ENCODE data around the gene DVL1.

Gene DVL1

GRCh38 chr1:1306070-1306660 lies 43.1 kb downstream of the DVL1 start:
- H3K4me3 ChIP-seq (ENCODE audit: low read depth, low read length) = peak overlapping the region; percentile 70
- peak; percentile 23 for TF ChIP-seq CTCF (IDR thresholded peaks at IDR 0.05; ENCODE audit: insufficient read depth, low read depth, low read length, missing control alignments)
- DNase-seq (ENCODE audit: low read depth) = peak; percentile 45

DNA sequence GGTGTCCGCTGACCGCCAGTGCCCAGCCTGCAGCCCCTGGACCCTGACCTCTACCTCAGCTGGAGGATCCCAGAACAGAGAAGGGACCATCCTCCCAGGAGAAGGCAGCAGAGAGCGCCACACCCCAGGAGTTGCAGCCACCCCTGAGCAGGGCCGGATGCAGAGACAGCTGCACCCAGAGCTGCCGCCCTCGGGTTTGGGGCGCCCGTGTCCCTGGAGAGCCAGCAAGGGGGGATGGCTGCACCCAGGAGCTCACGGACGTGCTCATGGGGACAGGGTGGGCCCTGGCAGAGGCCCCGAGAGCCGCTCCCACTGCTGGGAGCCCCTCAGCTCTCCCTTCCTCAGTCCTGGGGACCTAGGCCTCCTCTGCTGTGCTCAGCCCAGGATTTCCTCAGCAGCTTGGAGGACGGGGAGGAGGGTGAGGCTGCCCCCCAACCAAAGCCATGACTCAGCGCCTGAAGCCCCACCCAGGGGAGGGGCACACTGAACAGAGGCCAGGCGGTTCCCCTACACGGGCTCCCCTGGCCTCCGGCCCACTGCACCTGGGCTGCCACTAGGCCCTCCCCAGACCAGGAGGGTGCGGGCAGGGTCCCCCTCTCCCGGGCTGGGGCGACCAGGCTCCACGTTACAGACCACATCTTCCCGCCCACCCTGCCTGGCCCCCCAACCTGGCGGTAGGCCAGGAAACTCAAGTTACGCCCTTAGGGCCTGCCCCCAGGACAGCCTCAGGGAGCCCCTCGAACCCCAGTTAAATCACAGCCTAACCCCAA lies 43.7 kb downstream of the DVL1 start:
- H3K4me3 ChIP-seq (ENCODE audit: low read depth, low read length) = peak overlapping the region; percentile 46
- TF ChIP-seq CTCF (IDR thresholded peaks at IDR 0.05; ENCODE audit: insufficient read depth, low read depth, low read length, missing control alignments) = peak; percentile 17
- peak; percentile 72 for DNase-seq (ENCODE audit: low read depth)

GRCh38 chr1:1304331-1305299 lies 44.6 kb downstream of the DVL1 start:
- DNase-seq (ENCODE audit: low read depth) = no peak
- no peak for TF ChIP-seq CTCF (IDR thresholded peaks at IDR 0.05; ENCODE audit: insufficient read depth, low read depth, low read length, missing control alignments)
- H3K4me3 ChIP-seq (ENCODE audit: low read depth, low read length) = no peak overlapping the region; the same call in 1 of the 2 replicates

DNA sequence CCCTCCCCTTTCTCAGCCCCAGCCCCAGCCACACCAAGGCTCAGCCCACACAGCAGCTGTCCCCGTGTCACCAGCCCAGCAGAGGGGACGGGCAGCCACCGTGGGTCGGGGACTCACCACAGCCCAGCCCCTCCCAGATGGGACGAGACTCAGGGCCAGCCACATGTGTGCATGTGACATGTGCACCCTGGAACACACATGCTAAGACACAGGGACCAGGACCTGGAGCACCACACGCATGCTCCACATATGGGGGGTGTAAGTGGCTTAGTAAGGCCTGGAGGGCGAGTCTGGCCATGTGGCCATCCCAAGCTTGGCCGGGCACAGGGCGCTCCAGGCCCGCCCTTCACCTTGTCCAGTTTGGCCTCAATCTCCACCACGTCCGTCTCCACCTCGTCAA lies 45.5 kb downstream of the DVL1 start:
- no peak for DNase-seq (ENCODE audit: low read depth)
- H3K4me3 ChIP-seq (ENCODE audit: low read depth, low read length) = no peak overlapping the region
- no peak for TF ChIP-seq CTCF (IDR thresholded peaks at IDR 0.05; ENCODE audit: insufficient read depth, low read depth, low read length, missing control alignments)

DNA sequence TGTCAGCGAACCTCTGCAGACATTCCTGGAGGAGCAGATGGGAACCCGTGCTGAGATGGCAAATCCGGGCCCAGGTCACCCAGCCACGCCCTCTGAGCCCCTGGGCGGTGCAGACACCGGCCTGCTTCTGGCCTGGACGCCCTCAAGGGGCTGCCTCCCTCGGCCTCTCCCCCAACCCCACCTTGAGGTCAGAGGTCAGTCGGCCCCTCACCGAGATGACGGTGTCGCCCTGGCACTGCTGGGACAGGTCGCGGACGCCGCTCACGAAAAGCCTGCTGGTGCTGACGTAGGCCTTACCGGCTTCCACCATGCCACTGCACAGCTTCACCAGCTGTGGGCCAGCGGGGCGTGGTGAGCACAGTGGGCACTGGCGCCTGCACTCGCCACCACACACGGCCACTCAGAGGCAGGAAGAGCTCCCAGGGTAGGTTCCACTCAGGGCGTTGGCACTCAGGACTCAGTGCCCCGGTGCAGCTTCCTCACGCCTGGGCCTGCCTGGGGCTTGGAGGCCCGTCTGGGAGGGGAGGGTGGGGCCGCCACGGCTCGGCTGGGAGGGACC lies 46.2 kb downstream of the DVL1 start:
- TF ChIP-seq CTCF (IDR thresholded peaks at IDR 0.05; ENCODE audit: insufficient read depth, low read depth, low read length, missing control alignments) = no peak
- DNase-seq (ENCODE audit: low read depth) = no peak
- no peak overlapping the region for H3K4me3 ChIP-seq (ENCODE audit: low read depth, low read length)

GRCh38 chr1:1302006-1302430 lies 47.2 kb downstream of the DVL1 start:
- peak; percentile 51 for TF ChIP-seq CTCF (IDR thresholded peaks at IDR 0.05; ENCODE audit: insufficient read depth, low read depth, low read length, missing control alignments)
- DNase-seq (ENCODE audit: low read depth) = no peak
- no peak overlapping the region for H3K4me3 ChIP-seq (ENCODE audit: low read depth, low read length)
